Measurements from ENCODE around the gene FAM149B1.

Gene FAM149B1

DNA sequence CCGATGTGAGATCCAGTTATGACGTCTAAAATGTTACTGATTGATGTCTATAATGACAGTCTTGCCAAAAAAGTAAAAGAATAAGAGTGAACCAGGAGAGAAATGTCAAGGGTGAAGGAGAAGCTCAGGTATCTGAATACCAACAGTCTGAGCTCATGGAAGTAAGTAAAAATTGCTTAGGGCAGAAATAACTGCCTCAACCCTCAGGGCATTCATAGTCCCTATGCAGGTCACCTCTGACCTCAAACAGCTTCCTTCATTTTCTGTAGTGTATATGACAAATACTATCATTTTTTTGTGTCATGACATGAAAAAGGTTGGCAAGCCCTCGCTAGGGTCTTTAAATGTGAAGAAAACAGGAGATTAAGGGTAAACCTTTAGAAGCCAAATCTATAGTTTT lies 125.5 kb downstream of the FAM149B1 start:
- DNase-seq: no peak
